Activated CD8-positive, alpha-beta memory T cell treated with anti-CD3 and anti-CD28 coated beads, Interleukin-2, amount 50 U/mL, for 1 hour (primary cell): Measurements from ENCODE around the gene ZC3H12D.
A peak's percentile ranks its signal among the peaks of the same experiment; 100 is the strongest.
"Not testable (repeated sequence)": the region's sequence is repeated elsewhere in the genome, so short reads cannot be mapped to it uniquely, and the experiment has no call there.

Source experiments
- DNase-seq: peaks from one replicate; pipeline ENCODE4 v3.0.0-alpha.2; 2020; ENCODE audit errors: extremely low read depth

Gene ZC3H12D

DNA sequence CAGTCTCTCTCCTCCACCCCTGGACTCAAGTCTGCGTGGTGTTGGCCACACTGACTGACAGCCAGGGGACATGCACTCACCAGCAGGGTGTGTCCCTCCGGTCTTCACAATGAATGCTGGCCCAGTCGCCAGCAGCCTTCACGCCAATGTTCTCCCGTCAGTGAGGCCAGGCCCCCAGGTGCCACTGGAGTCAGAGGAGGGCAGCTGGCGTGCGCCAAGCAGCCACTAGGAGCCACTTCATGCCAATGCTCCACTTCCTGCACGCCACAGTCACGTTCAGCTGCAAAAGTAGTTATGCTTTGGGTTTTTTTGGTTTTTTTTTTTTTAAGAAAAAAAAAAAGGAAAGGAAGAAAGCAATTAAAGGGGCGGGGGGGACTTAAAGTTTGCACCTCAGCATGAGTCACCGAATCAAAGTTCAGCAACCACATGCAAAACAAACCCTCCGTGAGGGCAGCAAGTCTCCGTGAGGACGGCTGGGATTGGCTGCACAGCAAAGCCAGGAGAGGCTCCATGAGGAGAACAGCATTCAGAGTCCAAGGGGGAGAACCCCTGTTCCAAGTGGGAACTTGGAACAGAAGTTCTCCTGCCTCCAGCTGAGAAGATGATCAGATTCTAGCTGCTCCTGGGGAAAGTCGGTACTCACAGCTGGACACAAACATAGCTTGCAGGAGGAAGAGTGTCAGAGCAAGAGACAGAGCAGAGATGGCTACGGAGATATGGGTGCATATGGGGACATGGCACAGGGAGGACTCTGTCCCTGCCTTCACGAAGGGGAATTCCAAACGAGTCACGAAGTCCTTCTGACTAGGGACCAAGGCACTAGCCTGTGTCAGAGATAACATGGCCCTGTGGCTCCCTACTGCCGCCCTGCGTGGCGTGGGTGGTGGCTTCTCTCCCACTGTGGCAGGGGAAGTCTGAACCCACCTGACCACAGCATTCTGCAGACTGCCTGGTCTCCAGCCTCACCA is at the start of gene ZC3H12D:
Gene ZC3H12D (minus strand): TSS at position 282 of the 968 bp plus-strand sequence. CDS start 10,471 bp downstream, outside the sequence.
- peak; percentile 69 for DNase-seq

DNA sequence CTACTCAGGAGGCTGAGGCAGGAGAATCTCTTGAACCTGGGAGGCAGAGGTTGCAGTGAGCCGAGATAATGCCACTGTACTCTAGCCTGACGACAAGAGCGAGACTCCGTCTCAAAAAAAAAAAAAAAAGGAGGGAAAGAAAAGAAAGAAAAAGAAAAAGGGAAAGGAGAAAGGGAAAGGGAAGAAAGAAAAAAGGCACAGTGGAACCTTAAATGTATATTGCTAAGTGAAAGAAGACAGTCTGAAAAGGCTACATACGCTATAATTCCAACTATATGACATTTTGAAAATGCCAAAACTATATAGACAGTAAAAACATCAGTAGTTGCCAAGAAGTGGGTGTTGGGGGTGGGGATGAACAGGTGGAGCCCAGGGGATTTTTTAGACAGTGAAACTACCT is 44.8 kb upstream of the ZC3H12D start:
- DNase-seq, result no peak

DNA sequence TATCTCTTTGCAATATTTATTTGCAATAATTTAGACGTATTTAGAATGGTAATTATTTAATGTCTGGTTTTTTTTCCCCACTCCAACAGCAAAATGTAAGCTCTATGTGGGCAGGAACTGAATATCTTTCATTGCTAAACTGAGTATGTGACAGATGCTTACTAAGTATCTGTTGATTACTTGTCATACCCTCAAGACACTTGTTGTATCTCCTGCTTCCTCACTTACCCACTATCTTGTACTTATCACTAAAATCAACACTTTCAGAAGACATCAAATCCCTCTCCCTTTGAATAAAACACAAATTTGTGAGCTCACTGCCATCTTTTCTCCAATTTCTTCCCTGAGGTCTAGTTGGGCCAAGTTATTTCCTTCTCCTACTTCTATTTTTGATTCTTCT is 30.7 kb upstream of the ZC3H12D start:
- DNase-seq, result no peak

DNA sequence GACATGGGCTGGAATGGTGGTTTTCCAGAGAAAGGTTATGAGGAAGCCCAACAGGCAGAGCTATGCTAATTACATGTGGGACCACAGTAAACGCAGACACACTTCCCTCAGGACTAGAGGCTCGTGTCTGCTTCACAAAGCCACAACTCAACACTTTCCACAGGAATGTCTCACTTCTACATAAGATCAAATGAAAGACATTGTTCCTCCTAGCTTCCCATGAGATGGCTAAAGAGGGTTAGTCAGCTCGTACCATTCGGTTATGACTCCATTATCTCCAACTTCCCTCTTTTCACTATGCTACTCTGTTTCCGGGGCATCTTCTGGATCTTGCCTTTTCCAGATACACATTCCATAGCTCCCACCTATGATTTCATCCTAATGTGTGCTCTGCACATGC is 29.1 kb upstream of the ZC3H12D start:
- no peak for DNase-seq

DNA sequence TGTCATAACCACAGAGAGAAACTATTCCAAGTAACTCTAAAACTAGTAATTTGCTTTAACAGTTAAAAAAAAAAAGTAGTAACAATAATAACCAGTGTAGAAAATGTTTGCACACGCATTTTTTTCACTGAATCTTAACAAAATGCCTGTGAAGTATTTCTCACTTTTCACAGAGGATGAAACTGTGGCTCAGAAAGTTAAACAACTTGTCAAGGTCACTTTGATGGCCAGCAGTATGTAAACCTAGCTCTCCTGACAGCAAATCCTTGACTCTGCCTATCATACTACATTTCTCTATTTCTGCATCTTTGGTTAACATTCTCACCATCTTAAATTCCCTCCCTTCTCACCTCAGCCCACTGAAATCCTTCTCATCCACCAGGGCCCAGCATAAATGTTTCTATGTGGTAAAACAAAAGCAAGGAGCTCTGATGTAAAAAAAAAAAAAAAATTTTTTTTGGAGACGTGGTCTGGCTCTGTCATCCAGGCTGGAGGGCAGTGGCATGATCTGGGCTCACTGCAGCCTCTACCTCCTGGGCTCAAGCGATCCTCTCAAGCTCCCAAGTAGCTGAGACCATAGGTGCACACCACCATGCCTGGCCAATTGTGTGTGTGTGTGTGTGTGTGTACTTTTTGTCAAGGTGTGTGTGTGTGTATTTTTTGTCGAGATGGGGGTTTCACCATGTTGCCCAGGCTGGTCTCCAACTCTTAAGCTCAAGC is 26.1 kb upstream of the ZC3H12D start:
- no peak for DNase-seq

DNA sequence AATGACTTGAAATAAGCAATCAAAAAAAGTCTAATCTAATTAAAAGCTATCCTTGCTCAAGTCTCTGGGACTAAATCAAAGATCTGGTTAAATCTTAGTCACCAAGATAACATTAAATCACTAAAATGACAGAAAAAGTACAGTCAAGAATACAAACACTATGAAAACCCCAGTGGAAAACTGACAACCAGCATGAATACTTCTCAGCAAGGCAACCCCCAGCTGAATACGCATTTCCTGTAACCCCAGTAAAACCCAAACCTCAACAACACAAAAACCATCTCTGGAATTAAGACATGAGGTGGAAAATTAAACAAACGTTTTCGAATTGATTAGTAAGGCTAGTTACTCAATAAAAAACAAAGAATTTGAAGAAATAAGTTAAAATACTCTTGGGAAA is 23.7 kb upstream of the ZC3H12D start:
- peak; percentile 43 for DNase-seq

DNA sequence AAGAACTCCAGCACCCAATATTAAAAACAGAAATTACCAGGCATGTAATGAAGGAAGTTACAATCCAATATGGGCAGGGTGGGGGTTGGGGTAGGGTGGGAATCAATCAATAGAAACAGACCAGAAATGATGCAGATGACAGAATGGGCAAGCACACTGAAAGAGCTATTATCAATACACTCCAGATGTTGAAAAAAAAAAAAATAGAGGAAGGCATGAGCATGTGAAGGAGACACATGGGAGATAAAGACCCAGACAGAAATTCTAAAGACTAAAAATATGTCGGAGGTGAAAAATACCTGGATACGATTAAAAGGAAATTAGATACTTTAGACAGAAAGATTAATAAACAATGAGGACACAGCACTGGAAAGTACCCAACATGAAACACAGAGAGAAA is 19.1 kb upstream of the ZC3H12D start:
- DNase-seq, result no peak

DNA sequence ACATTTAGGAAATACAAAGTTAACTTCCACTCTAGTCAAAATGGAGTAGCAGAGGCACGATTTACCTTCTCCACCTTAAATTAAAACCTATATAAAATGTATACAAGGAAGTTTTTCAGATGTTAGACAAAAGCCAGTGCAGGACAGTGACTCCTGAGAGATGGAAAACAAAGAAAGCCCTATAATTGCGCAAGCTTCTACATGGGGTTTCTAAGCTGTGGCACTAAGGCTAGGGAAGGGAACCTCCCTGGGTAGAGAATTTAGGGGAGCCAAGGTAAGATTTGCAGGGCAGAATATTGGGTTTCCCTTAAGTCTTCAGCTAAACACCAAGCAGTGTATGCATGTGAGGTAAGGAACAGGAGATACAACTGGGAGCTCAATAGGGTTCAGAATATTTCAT is 18.5 kb upstream of the ZC3H12D start:
- no peak for DNase-seq

DNA sequence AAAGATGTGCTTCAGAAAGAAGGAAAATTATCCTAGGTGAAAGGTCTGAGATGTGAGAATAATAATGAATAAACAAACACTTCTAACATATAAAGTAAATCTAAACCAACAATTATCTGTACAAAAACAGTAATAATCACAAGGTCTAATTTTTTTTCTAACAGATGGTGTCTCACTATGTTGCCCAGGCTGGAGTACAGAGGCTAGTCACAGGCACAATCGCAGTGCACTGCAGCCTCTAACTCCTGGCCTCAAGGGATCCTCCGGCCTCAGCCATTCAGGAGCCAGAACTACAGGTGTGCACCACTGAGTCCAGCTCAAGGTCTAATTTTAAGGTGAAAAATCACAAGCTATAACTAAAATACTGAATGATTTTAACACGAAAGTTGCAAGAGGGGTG is 17.0 kb upstream of the ZC3H12D start:
- DNase-seq, result no peak

DNA sequence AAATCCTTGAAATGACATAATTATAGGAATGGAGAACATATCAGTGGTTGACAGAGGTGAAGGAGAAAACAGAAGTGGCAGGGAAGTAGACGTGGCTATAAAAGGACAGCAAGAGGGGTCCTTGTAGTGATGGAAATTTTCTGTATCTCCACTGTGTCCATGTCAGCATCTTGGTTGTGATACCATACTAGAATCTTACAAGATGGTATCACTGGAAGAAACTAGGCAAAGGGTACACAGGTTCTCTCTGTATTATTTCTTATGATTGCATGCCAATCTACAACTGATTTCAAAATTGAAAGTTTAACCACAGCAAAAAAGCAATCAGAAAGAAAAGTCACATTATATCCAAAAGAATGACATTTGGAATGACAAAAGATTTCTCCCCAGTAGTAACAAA is 16.4 kb upstream of the ZC3H12D start:
- DNase-seq, result no peak

DNA sequence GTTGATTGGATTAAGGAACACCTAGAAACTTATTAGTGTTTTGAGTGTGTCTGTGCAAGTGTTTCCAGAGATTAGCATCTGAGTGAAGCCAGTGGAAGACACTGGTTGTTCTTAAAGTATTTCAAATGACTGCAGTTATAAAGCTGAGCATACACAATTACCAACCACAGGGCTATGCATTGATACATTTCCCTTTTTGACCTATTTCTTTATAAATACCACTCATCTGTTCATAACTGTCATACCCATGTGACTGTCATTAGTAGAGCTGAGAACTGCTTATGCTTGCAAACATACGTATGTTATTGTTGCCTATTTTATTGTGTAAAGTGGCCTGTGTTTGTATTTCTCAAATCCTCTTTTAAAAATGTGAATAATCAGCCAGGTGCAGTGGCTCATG is 15.3 kb upstream of the ZC3H12D start:
- DNase-seq, result no peak

DNA sequence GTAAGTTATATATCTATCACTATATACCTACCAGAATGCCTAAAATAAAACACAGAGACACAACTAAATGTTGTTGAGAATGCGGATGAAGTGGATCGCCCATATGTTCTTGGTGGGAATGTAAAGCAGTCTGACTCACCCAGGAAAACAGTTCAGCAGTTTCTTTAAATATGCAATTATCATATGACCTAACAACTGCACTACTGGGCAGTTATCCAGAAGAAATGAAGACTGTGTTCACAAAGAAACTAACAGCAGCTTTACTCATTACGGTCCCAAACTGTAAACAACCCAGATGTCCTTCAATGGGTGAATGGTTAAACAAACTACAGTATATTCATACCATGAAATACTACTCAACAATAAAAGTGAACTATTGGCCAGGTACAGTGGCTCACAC is 14.3 kb upstream of the ZC3H12D start:
- DNase-seq, result no peak

DNA sequence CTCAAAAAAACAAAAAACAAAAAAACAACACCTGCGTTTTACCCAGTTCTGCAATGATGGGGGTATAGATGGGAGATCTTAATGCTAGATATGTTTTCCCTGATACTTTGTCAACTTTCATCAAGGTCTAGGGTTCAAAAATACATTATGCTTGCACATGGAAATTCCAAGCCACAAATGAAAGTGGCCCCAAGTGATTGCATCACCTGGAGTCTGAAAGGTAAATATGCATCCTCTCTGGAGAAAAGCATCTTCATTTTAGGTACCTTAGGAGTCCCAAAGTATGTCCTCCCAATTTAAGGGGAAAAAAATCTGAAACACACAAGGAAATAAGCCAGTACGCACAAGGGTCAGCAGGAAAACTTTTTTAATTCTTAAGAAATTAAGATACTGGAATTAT is 12.6 kb upstream of the ZC3H12D start:
- DNase-seq, result no peak

DNA sequence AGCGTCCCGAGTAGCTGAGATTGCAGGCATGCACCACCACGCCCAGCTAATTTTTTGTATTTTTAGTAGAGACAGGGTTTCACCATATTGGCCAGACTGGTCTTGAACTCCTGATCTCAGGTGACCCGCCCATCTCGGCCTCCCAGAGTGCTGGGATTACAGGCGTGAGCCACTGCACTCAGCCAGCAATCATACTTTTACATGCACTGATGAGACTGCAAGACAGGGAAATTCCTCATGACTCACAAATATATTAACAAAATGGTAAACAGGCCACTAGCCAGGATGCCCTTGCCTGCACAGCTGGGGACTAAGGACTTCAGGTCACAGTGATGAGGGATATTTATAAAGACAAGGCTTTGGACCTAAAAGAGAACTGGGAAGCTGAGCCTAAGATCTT is 11.8 kb upstream of the ZC3H12D start:
- not testable (repeated sequence) for DNase-seq

DNA sequence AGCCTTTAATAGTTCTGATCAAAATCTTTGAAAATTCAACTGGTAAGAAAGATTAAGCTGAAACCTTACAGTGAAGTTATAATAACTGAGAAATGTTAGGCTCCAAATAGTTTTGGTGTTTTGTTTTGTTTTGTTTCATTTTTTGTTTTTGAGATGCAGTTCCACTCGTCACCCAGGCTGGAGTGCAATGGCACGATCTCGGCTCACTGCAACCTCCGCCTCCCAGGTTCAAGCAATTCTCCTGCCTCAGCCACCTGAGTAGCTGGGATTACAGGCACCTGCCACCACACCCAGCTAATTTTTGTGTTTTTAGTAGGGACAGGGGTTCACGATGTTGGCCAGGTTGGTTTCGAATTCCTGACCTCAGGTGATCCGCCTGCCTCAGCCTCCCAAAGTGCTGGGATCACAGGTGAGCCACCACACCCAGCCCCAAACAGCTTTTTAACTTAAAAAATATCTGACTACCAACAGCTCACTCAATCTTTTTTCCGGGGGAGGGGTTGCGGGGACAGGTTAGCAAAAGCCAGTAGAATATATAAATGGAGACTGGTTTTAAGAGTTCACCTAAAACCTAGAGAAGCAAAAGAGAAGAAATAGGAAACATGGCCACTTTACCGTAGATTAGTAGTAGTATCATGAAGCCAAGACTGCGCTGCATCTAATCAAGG is 10.7 kb upstream of the ZC3H12D start:
- not testable (repeated sequence) for DNase-seq

DNA sequence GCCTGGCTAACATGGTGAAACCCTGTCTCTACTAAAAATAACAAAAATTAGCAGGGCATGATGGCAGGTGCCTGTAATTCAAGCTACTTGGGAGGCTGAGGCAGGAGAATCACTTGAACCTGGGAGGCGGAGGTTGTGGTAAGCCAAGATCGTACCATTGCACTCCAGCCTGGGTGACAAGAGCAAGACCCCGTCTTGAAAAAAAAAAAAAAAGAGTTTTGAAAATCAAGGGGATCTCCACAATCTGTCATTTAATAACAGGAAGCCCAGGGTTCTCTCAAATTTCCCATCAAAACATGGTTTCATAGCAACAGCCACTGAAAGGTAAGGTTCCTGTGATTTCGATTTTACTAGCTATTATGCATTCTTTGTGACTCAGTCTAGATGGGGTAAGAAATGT is 10.0 kb upstream of the ZC3H12D start:
- DNase-seq, result not testable (repeated sequence)

DNA sequence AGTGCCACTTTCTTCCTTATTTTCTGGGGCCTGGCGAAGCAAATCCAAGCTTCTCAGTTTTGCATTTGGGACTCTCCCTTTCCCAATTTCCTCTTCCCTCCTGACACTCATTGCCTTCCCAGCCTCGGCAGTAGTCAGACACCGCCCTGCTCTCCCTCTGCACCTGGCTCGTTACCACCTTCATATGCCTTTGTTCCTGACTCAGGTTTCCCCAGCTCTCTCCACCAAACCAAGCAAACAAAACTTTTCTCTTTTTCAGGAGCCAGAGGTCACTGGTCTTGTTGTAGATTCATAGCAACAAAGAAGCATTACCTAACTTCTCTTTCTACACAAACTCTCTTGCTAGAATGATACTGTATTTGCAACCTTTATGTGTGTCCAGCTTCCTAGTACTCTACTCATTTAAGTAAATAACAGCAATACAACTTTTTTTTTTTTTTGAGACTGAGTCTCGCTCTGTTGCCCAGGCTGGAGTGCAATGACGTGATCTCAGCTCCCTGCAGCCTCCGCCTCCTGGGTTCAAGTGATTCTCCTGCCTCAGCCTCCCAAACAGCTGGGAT is 9.0 kb upstream of the ZC3H12D start:
- no peak for DNase-seq

DNA sequence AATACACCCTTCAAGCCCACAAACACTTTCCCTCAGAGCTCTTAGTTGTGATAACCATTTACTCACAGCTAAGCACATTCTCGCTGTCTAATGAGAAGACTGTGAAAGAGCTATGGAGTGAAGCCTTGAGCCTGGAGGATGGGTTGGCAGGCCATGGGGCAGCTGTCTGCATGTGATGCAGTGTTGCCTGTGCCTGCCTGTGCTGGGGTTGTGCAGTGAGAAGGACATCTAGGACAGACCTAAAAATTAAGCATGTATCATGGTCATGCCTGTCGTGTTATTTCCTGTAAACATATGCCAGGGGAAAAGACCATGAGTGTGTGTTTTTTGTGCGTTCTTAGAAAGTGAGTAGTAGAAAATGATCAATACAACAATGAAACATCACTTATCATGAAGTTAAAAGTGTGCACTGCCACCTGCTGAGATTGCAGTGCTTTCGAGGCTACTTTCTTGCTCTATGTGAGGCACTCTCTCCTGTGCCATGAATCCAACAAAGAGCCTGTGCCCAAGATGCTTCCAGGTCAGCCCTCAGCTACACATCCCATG is 8.1 kb upstream of the ZC3H12D start:
- no peak for DNase-seq

DNA sequence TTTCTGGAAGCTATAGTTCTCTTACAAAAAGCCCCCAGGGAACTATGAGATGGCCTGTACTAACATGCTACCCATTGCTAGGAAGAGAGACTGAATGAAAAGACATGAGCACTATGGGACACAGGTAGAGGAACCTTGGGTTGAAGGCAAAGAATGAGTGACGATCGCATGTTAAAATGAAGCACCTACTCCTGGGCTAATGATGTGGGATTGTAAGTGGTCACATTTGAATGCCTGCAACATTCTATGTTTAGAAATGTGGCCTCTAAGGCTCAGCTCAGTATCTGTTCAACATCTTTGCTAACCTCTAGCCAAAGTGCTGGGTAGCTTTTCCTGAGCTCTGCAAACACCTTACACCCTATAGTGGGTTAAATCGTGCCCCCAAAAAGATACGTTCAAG is 5.2 kb upstream of the ZC3H12D start:
- no peak for DNase-seq

DNA sequence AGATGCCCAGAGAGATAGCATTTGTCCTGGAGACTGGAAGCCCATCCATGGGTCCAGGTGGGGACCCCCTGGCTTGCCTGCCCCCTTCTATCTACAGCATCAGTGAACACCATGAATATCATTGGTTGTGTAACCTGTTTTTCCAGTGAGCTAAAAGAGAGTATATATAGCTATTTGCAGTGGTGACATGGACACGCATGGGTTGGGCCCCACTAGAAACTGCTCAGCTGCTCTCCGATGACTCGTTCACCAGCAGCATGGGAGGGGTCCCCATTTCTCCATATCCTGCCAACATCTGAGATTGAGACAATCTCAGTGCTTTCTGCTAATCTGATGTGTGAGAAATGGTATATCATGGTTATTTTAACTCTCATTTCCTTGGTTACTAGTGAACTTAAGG is 4.0 kb upstream of the ZC3H12D start:
- no peak for DNase-seq

DNA sequence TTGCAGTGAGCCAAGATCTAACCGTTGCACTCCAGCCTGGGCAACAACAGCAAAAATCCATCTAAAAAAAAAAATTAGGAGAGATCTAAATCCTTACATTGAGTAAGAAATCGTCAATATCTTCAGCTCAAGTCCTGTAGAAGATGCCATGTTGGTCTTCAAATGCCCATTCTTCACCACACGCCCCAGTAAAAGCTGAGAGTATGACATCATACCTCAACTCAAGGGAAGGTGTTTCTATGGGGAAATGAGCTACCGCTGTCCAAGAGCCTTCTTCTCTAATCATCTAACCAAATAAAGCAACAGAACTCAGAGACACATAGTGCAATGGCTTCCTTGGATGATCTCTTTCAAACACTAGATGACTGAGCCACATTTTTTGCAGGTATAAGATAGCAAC is 2.5 kb upstream of the ZC3H12D start:
- no peak for DNase-seq
